HepG2 (cell line): ENCODE data around the gene TGM2. TPM values are rescaled to one million over a fixed set of nuclear protein-coding genes. Genes with fewer than 3 reads are reported as not detected.

ENCODE experiments used
- AGO2 ChIP-seq: fragments of 200-400 bp; formaldehyde crosslinking; optimal IDR thresholded peaks from 2 replicates; pipeline ENCODE3; 2017; ENCODE audit warnings: mild to moderate bottlenecking, low read depth, low read length, moderate library complexity
- CHD2 ChIP-seq: IDR thresholded peaks from 2 replicates; pipeline ENCODE4 v1.6.1; 2011; ENCODE audit warnings: low read depth, low read length, improper control_type of control experiment
- ESRRA ChIP-seq: sonication (generic); formaldehyde crosslinking; IDR thresholded peaks from 2 replicates; pipeline ENCODE4 v1.5.1; 2020; ENCODE audit warnings: mild to moderate bottlenecking, low read depth, missing genetic modification reagents
- FOXA1 ChIP-seq, 2 experiments: fragments of 450-650 bp in 1 of 2; sonication (generic) in 1 of 2; formaldehyde crosslinking in 1 of 2; IDR thresholded peaks; 2 replicates each; pipeline versions ENCODE4 v1.4.0 to v1.6.1; 2016 to 2020; ENCODE audit warnings: missing genetic modification reagents in 1 of 2
- IRX3 ChIP-seq: sonication (generic); formaldehyde crosslinking; IDR thresholded peaks from 2 replicates; pipeline ENCODE4 v1.8.1; 2023; ENCODE audit warnings: mild to moderate bottlenecking, low read depth, missing genetic modification reagents, borderline replicate concordance
- KDM4B ChIP-seq: sonication (generic); formaldehyde crosslinking; IDR thresholded peaks from 2 replicates; pipeline ENCODE4 v1.4.0; 2020; ENCODE audit warnings: missing genetic modification reagents
- MYC ChIP-seq: sonication (generic); formaldehyde crosslinking; IDR thresholded peaks from 2 replicates; pipeline ENCODE4 v1.9.0; 2021; ENCODE audit warnings: missing genetic modification reagents, borderline replicate concordance
- NCOA1 ChIP-seq: sonication (generic); formaldehyde crosslinking; IDR thresholded peaks from 2 replicates; pipeline ENCODE4 v1.9.0; 2021; ENCODE audit warnings: missing genetic modification reagents
- NCOA2 ChIP-seq: sonication (generic); formaldehyde crosslinking; IDR thresholded peaks from 2 replicates; pipeline ENCODE4 v1.8.0; 2022; ENCODE audit warnings: inconsistent platforms
- POGZ ChIP-seq: sonication (generic); formaldehyde crosslinking; IDR thresholded peaks from 2 replicates; pipeline ENCODE4 v1.4.0; 2020; ENCODE audit warnings: mild to moderate bottlenecking, missing genetic modification reagents
- PRPF4 ChIP-seq: fragments of 200-400 bp; formaldehyde crosslinking; IDR thresholded peaks from 2 replicates; pipeline ENCODE4 v1.6.1; 2016; ENCODE audit warnings: low read length, low read depth; ENCODE audit not compliant: poor library complexity, severe bottlenecking
- TP53 ChIP-seq: sonication (generic); formaldehyde crosslinking; conservative IDR thresholded peaks from 2 replicates; pipeline ENCODE4 v1.4.0; 2020; ENCODE audit warnings: missing genetic modification reagents
- ZBTB8A ChIP-seq: sonication (generic); formaldehyde crosslinking; IDR thresholded peaks from 2 replicates; pipeline ENCODE4 v1.4.0; 2020; ENCODE audit warnings: mild to moderate bottlenecking, low read depth, missing genetic modification reagents, borderline replicate concordance
- ZFYVE20 ChIP-seq: sonication (generic); formaldehyde crosslinking; IDR thresholded peaks from 2 replicates; pipeline ENCODE4 v1.8.0; 2023; ENCODE audit warnings: low read depth, mild to moderate bottlenecking, moderate library complexity, missing genetic modification reagents, borderline replicate concordance
- ZNF263 ChIP-seq: sonication (generic); formaldehyde crosslinking; IDR thresholded peaks from 2 replicates; pipeline ENCODE4 v1.4.0; 2020; ENCODE audit warnings: missing genetic modification reagents
- ZNF331 ChIP-seq: sonication (generic); formaldehyde crosslinking; IDR thresholded peaks from 2 replicates; pipeline ENCODE4 v1.4.0; 2020; ENCODE audit warnings: missing genetic modification reagents
- ZNF496 ChIP-seq: sonication (generic); formaldehyde crosslinking; IDR thresholded peaks from 2 replicates; pipeline ENCODE4 v1.8.1; 2023; ENCODE audit warnings: mild to moderate bottlenecking, moderate library complexity, missing genetic modification reagents; ENCODE audit not compliant: insufficient replicate concordance
- ZNF644 ChIP-seq: IDR thresholded peaks from 2 replicates; pipeline ENCODE4 v1.6.1; 2016; ENCODE audit warnings: low read depth
- ZNF652 ChIP-seq: IDR thresholded peaks from 2 replicates; pipeline ENCODE4 v1.6.1; 2016; ENCODE audit warnings: low read depth, borderline replicate concordance
- polyA plus RNA-seq, 8 experiments: library from polyadenylated mRNA; depleted of rRNA in 3 of 8; stranded (reverse) in 7 of 8; unstranded in 1 of 8; fragments of >200 nt; fragmentation: Illumina TruSeq in 4 of 8; extraction: Trizol in 4 of 8; gene quantifications; 2 replicates each; pipeline versions ENCODE4 v1.2.1 to v1.2.3, GENCODE V29; 2011 to 2016; ENCODE audit warnings: low read depth in 4 of 8, missing spikeins in 1 of 8, mixed read lengths in 1 of 8; ENCODE audit not compliant: insufficient read depth in 1 of 8
- total RNA-seq, 5 experiments: library from RNA; depleted of rRNA; stranded (reverse); fragments of >200 nt; fragmentation: Illumina TruSeq; extraction: Trizol; gene quantifications; 2 replicates each; pipeline ENCODE4 v1.2.3, GENCODE V29; 2016; ENCODE audit warnings: low read depth in 1 of 5
- TF ChIP-seq, protein P1 (sequence below): sonication (generic); formaldehyde crosslinking; conservative IDR thresholded peaks from 2 replicates; pipeline ENCODE4 v1.4.0; 2020; ENCODE audit warnings: missing genetic modification reagents
- TF ChIP-seq, protein P2 (sequence below): IDR thresholded peaks from 2 replicates; pipeline ENCODE4 v1.6.1; 2016; ENCODE audit warnings: low read depth, control low read depth
- TF ChIP-seq, protein P3 (sequence below): IDR thresholded peaks from 2 replicates; pipeline ENCODE4 v1.6.1; 2016; ENCODE audit warnings: missing biosample characterization, missing genetic modification reagents, low read depth
- TF ChIP-seq, protein P4 (sequence below): sonication (generic); formaldehyde crosslinking; IDR thresholded peaks from 2 replicates; pipeline ENCODE4 v1.4.0; 2020; ENCODE audit warnings: missing genetic modification reagents

TGM2 gene
- total and polyA plus RNA-seq, 2 of the 13 experiments (the other 11 are each of a cell fraction or from before 2014, with no cell fraction given) = 4.2 to 46.4 TPM

DNA sequence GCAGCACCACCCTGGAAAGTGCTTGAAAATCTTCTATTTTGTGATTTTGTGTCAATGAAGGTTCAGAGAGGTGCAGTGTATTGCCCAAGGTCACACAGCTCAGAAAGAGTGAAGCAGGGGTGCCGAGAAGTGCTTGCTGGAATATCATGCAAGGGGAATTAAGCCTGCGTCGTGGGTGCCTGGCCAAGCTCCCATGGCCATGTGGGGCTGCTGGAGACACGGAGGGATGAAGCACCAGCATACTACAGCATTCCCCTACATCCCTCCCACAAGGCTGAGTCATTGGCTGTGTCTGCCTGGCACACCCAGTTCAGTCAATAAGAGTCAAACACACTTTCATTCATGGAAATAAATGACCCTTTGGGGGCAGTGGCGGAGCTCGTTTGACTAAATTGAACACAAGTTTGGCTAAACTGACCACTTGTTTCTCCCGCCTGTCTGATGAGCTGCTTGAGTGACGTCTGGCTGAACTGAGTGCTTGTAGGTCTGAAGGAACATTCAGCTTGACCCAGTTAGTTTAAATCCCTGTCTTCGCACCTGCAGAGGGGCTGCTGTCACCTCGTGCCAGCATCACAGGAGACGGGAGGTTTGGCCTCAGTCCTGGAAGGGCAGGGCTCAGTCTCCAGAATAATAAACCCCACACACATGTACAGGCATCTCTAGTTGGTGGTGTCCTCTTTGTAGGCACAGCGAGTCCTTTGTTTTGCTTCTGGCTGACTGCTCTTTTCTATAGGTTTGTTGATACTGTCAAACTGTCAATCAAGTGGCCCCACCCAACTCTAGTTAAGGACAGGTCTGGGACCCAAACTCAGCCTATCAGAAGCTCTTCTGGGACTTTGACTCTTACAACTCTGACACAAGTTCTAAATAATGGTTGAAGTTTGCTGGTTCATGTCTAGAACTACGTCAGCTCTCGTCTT is 8.4 kb upstream of the TGM2 start (continued):
- TF ChIP-seq NCOA1 (no peak), CHD2 (no peak), ZNF644 (CRISPR knock-in tag) (no peak), ZNF263 (CRISPR knock-in tag) (no peak), FOXA1 (IDR thresholded peaks at IDR 0.05) (no peak), FOXA1 (CRISPR knock-in tag; IDR thresholded peaks at IDR 0.05) (peak; percentile 80), KDM4B (CRISPR knock-in tag) (no peak), ESRRA (CRISPR knock-in tag) (no peak), IRX3 (CRISPR knock-in tag) (no peak), ZBTB8A (CRISPR knock-in tag) (no peak), ZNF331 (peak; percentile 63), ZNF652 (no peak), TP53 (CRISPR knock-in tag) (no peak), POGZ (CRISPR knock-in tag) (no peak), PRPF4 (no peak), ZFYVE20 (CRISPR knock-in tag) (no peak), ZNF496 (CRISPR knock-in tag) (no peak), AGO2 (no peak), MYC (no peak), NCOA2 (CRISPR knock-in tag) (no peak)
- TF ChIP-seq, protein P1, sequence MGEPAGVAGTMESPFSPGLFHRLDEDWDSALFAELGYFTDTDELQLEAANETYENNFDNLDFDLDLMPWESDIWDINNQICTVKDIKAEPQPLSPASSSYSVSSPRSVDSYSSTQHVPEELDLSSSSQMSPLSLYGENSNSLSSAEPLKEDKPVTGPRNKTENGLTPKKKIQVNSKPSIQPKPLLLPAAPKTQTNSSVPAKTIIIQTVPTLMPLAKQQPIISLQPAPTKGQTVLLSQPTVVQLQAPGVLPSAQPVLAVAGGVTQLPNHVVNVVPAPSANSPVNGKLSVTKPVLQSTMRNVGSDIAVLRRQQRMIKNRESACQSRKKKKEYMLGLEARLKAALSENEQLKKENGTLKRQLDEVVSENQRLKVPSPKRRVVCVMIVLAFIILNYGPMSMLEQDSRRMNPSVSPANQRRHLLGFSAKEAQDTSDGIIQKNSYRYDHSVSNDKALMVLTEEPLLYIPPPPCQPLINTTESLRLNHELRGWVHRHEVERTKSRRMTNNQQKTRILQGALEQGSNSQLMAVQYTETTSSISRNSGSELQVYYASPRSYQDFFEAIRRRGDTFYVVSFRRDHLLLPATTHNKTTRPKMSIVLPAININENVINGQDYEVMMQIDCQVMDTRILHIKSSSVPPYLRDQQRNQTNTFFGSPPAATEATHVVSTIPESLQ (CRISPR knock-in tag) = no peak
- TF ChIP-seq, protein P2, sequence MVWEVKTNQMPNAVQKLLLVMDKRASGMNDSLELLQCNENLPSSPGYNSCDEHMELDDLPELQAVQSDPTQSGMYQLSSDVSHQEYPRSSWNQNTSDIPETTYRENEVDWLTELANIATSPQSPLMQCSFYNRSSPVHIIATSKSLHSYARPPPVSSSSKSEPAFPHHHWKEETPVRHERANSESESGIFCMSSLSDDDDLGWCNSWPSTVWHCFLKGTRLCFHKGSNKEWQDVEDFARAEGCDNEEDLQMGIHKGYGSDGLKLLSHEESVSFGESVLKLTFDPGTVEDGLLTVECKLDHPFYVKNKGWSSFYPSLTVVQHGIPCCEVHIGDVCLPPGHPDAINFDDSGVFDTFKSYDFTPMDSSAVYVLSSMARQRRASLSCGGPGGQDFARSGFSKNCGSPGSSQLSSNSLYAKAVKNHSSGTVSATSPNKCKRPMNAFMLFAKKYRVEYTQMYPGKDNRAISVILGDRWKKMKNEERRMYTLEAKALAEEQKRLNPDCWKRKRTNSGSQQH (CRISPR knock-in tag) = no peak
- TF ChIP-seq, protein P3, sequence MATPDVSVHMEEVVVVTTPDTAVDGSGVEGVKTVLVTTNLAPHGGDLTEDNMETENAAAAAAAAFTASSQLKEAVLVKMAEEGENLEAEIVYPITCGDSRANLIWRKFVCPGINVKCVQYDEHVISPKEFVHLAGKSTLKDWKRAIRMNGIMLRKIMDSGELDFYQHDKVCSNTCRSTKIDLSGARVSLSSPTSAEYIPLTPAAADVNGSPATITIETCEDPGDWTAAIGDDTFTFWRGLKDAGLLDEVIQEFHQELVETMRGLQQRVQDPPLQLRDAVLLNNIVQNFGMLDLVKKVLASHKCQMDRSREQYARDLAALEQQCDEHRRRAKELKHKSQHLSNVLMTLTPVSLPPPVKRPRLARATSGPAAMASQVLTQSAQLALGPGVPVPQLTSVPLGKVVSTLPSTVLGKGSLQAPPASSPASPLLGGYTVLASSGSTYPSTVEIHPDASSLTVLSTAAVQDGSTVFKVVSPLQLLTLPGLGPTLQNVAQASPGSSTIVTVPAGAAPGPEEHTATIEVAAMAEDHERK (CRISPR knock-in tag) = no peak
- TF ChIP-seq, protein P4, sequence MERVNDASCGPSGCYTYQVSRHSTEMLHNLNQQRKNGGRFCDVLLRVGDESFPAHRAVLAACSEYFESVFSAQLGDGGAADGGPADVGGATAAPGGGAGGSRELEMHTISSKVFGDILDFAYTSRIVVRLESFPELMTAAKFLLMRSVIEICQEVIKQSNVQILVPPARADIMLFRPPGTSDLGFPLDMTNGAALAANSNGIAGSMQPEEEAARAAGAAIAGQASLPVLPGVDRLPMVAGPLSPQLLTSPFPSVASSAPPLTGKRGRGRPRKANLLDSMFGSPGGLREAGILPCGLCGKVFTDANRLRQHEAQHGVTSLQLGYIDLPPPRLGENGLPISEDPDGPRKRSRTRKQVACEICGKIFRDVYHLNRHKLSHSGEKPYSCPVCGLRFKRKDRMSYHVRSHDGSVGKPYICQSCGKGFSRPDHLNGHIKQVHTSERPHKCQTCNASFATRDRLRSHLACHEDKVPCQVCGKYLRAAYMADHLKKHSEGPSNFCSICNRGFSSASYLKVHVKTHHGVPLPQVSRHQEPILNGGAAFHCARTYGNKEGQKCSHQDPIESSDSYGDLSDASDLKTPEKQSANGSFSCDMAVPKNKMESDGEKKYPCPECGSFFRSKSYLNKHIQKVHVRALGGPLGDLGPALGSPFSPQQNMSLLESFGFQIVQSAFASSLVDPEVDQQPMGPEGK (CRISPR knock-in tag) = no peak
